GM12891 (cell line): ENCODE measurements around the gene C11orf24.

ENCODE experiments used
- POLR2A ChIP-seq: IDR thresholded peaks from 2 replicates; pipeline ENCODE4 v1.6.1; 2011; ENCODE audit warnings: low read depth, low read length, control low read depth
- POLR2AphosphoS5 ChIP-seq: IDR thresholded peaks from 2 replicates; pipeline ENCODE4 v1.6.1; 2011; ENCODE audit warnings: low read depth, low read length, control low read depth
- TAF1 ChIP-seq: IDR thresholded peaks from 2 replicates; pipeline ENCODE4 v1.6.1; 2011; ENCODE audit warnings: low read depth, low read length, control low read depth

GRCh38 chr11:68302256-68302655, 30.5 kb upstream of the C11orf24 start:
- no peak for TF ChIP-seq POLR2AphosphoS5
- TF ChIP-seq POLR2A: no peak
- TF ChIP-seq TAF1: no peak
